GM18870 (cell line): ENCODE results near the gene CPNE1.

Experiments
- ATAC-seq: cut with Tn5 transposase; IDR thresholded peaks from one replicate; pipeline ENCODE4 v1.9.1; 2021; ENCODE audit warnings: moderate library complexity; ENCODE audit not compliant: unreplicated experiment

CPNE1 gene

DNA sequence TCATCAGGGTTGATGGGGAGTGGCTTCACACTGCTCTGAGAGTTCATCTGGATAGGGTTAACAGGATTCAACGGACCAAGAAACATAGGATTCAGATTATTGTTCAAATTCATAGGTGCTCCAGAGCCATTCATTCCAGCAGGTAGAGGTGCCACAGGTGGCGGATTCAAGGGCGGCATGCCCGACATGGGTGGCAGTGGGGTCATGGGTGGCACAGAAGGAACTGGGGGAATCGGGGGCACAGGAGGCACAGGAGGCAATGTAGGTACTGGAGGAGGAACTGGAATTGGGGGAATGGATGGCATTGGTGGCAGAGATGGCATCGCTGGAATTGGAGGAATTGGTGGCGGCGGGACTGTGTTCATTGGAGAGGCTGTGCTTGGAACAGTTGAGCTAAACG is 10.3 kb downstream of the CPNE1 start:
- ATAC-seq, result no peak

DNA sequence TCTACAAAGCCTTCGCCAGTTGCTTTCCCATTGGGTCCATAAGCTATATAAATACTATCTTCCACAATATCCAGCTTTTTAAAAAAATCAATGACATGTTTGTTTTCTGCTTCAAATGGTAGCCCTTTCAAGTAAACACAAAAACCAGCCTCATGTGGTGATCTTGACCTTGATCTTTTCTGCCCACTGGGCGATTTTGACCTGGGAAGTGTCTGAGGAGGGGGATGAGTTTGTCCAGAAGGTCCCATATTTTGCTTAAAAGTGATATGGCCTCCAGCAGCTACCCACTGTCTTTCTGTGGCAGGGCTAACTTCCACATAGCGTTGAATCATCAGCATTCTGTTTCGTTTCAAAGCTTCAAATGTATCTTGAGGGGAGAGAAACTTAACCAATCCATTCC is 10.8 kb downstream of the CPNE1 start:
- no peak for ATAC-seq

DNA sequence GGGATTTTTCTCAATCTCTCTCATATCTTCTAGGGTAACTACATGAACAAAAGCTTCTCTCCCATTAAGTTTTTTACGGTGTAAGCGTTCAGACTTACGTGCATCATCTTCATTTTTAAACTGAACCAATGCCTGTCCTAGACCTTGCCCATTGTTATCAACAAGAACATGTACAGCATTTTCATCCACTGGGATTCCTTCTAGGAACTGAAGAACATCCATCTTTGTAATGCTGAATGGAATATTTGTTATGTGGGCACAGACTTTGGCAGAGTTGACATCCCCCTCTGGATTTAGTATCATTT is 11.3 kb downstream of the CPNE1 start:
- no peak for ATAC-seq

DNA sequence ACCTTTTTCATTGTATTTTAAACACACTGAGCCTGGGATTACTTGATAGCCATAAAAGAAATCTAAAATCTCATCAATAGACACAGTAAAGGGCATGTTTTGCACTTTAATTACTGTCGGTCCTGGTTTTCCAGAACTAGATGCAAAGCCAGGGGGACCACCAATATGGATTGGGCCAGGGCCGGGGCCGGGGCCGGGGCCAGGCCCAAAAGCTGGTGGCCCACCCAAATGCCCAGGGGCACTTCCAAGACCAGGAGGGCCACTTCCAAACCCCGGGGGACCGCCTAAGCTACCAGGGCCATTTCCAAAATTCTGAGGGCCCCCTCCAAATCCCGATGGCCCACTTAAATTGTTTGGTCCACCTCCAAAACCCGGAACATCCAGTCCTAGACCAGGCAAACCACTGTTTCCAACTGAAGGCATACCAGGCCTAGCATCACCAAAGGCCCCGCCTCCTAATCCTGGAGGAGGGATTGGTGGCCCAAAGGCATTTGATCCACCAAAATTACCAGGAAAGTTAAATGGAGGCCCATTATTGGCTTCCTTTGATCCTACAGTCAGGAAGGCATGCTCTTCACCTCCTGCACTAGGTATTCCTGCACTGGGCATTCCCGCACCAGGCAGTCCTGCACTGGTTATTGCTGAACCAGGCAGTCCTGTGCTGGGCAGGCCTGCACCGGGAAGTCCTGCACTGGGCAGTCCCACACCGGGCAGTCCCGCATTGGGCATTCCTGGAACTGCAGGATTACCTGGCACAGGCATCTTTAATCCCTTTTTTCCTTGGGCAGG is 11.9 kb downstream of the CPNE1 start:
- ATAC-seq, result no peak

DNA sequence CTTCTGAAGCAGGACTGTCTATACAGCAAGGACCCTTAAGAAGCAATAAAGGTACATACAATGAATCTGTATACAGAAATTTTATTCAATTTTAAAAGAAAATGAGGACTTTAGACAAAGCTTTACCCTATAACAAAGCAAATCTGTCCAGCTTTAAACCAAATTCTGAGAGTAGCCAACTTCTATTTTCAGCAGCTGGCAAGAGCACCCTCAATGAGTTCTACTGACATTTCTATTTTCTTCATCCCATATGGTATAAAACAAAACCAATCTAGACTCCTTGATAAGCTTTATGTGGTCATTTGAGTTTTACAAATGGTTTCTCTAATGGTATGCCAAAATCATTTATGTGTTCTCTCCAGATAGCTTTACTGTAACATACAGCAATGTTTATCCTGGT is 12.7 kb downstream of the CPNE1 start:
- ATAC-seq, result no peak

DNA sequence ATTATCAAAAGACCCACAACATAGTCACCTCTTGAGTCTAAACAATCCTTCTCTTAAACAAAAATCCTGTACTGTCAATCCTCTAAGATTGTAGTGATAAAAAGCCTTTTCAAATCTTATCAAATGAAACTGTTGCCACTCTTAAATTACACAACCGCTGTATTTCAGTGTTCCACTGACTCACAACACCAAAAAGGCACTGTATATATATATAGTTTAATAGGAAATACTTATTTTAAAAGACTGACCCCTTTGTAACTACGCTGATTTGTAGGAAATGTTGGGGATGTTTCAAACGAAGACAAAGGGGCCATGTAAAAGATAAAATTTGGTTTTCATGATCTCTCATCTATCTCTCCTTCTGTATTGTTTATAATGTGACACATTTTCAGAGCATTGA is 14.1 kb downstream of the CPNE1 start:
- ATAC-seq, result no peak

DNA sequence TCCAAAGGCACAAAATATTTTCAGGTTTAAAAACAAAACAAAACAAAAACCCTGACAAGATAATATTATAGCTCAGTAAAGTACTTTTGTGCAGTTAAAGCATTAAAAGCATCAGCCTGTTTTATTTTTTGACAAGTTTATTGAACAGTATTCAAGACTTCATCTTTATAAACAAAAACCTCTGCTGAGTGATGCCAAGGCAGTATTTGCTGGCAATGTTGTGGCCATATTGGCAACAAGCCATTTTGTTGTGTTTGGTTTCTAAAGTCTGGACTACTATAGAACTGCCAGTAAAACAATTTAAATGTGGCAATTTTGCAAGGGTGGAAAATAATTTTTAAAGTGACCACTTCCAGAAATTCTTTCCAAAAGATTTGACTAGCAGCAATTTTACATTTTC is 15.9 kb downstream of the CPNE1 start:
- ATAC-seq, result no peak

DNA sequence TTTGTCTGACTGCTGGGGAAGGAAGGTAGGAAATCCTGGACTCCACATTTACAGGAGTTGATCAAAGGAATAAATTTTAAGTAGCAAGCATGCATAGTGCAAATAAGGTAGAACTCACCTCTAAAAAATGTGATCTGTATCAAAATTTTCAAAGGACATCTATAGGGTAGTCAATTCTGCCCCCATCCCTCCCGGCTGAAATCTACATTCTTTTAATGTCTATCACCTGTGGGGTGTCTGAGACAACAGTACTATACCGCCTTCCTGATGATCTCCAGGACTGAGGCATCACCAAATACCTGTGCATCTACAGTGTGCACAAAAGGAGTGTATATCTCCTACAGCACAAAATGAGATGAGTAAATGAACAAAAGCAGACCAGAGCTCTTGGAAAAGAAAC is 19.9 kb downstream of the CPNE1 start:
- no peak for ATAC-seq

DNA sequence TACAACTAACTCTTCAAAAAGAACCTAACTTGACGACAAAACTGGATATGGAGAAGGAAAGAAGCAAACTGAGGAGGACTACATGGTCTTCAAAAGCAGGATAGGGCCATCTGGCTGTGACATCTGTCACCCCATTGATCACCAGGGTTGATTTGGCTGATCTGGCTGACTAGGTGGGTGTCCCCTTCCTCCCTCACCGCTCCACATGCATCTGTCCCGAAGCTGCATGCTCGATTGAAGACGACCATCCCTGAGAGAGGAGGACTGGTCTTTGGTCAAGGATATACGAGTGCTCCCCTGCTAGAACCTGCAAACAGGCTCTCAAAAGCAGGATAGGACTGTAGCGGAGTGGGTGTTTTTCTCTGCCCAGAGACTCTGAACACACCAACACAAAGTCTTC is 21.7 kb downstream of the CPNE1 start:
- ATAC-seq, result no peak

DNA sequence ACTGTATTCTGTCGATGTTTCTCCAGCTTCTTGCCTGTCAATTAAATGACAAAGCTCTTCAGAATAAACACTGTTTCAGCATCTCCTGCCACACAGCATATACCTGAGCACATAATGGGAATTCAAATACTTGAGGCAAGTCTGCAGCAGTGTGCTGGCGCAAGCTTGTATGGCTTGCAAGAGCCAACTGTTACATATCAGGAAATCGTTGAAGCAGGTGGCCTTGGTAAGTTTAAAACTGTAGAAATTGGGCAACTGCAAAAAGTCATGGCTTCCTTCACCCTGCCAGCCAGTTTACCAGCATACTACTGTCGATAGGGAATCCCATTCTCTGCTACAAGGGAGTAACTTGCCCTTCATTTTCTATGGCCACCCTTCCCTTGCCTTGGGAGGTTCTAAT is 23.0 kb downstream of the CPNE1 start:
- ATAC-seq, result no peak

DNA sequence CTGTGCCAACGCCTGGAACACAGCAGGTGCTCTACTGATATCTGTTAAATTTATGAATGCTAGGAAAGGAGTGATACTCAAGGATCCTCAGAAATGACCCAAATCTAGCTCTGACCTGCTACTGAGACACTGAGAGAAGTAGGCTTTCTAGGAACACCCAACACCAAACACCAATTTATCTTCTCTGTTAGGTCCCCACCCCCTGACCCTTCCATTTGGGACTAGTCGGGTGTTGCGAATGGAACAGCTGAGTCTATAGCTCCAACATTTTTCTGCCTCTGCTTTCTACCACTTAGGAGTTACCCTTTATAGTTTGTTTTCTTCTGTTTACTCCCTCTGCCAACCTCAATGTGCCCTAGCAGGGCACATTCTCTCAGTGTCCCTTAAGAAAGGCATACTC is 24.0 kb downstream of the CPNE1 start:
- no peak for ATAC-seq

DNA sequence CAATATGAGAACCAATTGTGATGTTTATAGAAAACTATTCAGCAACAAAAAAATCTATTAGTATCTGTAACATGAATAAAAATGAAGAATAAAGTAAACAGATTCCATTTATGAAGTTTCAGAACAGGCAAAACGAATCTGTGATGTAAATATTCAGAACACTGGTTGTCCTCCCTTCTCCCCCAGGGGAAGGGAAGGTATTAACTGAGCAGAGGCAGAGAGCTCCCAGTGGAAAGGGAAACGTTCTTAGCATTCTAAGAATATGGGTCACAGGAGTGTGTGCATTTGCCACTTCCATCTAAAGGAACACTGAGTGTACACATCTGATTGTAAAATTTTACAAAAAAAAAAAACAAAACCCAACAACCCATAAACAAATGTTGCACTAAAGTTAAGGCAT is 25.9 kb downstream of the CPNE1 start:
- ATAC-seq, result no peak

DNA sequence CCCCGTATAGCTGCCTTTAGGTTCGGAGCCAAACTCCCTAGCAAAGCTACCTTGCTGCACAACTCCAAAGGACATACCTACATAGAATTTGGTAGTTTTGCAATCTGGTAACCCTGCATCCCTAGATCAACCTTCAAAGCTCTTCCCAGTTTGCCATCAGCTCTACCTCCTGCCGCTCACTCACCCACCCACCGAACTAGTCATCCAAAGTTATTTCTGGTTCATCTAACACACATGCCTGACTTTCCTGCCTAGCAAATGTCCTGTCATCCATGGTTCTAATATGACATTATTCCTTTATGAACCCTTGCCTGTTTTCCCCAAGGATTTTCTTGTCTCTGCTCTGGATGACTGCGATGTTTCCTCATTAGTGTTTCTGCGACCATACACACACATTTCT is 27.4 kb downstream of the CPNE1 start:
- ATAC-seq, result no peak

DNA sequence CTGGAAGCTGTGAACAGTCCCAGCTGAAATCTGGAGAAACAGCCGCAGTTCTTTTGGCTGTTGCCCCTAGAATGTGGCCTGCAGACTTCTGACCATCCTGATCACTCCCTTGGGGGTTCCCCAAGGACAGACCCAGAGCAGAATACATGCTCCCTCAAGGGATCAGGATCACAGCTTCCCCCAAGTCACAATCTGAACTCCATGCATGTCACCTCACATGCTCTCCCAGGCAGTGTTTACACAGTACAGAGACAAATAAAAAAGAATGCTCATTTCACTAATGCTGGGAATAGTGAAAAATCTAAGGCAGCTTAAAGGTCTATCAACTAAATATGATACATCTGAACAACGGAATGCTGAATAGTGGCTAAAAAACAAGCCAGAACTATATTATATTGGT is 28.6 kb downstream of the CPNE1 start:
- ATAC-seq, result no peak

DNA sequence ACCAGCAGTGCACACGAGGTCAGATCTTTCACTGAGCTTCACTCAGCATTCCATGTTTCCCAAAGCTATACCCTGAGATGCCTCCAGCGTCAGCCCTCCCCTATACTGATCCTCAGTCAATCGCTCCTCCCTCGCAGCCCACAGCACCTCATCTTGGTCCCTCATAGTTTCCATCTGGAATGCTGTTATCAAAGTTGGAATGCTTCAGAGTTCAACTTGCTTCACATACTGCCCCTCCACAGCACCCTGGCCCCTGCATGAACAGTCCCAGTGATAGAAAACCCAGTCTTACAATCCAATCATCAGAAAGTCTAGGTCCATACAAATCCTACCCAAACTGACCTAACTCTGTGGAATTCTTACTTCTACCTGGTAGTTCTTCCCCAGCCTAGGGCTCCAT is 29.0 kb downstream of the CPNE1 start:
- no peak for ATAC-seq

DNA sequence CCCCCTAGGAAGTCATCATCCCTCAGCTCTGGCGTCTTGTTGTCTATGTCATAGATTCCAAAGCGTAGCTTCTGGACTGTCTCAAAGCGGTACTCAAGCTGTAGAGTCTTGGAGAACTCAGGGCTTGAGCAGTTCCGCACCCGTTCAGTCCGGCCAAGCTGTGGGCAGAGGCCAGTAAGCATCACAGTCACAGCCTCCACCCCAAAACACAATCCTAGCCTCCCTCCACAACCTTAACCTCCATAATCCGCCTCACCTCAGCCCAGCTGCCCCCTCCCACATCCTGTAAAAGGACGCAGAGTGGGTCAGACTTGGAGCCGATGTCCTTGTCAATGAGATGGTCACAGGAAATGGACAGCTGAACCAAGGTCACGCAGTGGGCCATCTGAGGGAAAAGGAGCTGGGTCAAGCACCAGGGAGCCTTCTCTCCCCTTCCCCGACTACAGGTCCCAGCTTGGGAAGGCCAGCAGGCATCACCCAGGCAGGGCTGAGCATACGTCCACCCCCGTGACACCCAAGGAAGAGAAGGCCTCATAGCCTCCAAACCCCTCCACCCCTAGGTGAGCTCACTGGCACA is 32.1 kb downstream of the CPNE1 start:
- ATAC-seq, result no peak

DNA sequence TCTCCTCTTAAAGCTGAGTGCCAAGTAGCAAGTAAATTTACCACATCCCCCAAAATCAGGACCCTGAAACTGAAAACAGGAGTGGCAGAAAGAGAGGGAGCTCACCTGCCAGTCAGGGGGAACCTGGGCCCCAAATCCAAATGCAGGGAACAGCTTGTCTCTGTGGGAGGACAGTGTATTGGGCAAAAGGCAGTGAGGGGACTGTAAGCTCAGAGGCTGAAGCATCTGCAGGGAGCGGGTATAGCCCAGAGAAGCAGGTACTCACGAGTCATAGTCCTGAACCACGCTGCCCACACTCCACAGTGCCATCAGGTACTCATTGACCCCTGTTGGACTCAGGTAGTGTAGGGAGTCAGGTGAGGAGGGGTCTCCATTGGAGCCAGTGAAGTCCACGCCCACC is 34.1 kb downstream of the CPNE1 start:
- no peak for ATAC-seq

DNA sequence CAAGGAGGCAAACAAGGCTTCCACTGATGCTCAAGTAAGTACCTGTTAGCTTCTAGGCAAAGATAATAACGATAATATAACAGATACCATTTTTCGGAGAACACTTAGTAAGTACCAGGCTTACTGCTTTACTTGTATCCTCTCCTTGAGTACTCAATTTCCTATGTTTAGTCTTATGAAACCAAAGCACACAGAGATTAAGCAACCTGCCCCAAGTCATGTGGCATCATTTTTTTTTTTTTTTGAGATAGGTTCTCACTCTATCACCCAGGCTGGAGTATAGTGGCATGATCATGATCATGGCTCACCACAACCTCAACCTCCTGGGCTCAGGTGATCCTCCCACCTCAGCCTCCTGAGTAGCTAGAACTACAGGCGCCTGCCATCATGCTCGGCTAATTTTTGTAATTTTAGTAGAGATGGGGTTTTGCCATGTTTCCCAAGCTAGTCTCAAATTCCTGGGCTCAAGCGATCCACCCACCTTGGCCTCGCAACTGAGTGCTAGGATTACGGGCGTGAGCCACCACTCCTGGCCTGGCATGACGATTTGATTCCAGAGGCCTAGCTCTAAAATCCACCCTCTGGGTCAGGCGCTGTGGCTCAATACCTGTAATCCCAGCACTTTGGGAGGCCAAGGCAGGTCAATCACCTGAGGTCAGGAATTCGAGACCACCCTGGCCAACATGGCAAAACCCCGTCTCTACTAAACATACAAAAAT is 35.1 kb downstream of the CPNE1 start:
- ATAC-seq, result no peak

DNA sequence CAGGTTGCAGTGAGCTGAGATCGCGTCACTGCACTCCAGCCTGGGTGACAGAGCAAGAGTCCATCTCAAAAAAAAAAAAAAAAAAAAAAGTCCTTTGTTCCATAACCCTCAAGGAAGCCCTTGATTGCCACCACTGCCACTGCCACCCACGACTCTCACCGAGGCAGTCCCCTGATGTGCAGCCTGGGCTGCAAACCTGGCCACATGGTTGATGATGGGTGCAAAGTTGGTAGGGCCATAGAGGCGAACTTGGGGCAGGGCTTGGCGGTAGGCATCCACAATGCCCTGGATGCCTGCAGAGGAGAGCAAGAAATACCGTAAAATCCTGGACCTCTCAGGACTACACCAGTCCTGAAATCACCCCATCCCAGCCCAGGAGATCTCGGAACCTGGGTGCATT is 37.6 kb downstream of the CPNE1 start:
- ATAC-seq, result no peak

DNA sequence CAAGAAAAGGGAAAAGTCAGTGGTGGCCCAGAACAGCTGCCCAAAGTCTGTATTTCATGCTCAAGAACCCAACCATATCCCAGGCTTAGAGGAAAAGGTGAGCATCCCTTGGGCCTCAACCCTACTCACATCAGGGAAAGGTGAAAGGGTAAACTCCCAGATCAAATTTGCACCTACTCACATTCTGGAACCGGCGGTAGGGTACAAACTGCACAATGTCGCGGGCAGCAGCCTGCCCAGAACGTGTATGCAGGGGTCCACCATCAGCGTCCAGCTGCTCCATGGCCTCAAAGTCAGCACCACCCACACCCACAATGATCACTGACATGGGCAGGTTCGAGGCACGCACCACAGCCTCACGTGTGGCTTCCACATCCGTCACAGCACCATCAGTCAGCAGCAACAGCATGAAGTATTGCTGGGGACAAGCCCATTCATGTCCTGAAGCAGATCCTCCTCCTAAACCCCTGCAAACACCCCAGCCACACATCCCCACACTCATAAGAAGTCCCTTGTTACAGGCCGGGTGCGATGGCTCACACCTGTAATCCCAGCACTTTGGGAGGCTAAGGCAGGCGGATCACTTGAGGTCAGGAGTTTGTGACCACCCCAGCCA is 38.2 kb downstream of the CPNE1 start:
- no peak for ATAC-seq

DNA sequence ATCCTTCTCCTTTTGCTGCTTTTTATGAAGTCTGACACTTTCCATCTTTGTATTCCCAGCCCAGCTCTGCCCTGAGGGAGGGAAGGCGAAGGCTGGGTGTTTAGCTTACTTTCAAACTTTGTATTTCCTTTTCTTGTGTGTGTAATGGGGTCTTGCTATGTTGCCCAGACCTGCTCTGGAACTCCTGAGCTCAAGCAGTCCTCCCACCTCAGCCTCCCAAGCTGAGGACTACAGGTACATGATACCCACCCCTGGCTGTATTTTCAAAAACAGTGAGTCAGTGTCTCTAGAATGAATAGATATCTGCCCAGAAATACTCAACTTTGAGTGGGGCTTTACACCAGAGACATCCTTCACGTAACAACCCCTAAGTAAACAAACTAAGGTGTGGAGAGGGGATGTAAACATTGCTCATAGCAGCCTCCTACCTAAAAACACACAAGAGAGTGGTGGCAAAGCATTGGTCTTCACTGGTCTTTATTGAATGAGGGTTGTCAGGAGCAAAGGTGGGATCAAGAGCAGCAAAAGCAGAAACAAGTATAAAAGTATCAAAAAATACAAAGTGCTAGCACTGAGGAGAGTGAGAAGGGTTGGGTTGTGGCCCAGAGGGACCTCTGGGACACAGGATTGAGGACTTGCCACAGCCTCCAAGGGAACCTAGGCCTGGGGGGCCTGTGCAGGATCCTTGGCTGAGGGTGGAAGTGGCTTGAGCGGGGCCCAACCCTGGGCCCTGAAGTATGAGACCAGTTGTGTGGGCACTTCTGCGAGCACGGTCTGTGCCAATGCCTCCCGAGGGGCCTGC is 38.9 kb downstream of the CPNE1 start:
- ATAC-seq, result no peak
